ENCODE measurements around the gene OR6J1.
"Not testable (repeated sequence)": the region's sequence is repeated elsewhere in the genome, so short reads cannot be mapped to it uniquely, and the experiment has no call there.

The OR6J1 gene

GRCh38 chr14:22650046-22650739 is 6.0 kb upstream of the OR6J1 start:
- DNase-seq = no peak

- no peak for DNase-seq
Observed at GRCh38 chr14:22648506-22648905, 4.4 kb upstream of the OR6J1 start.

GRCh38 chr14:22646570-22647254 is 2.6 kb upstream of the OR6J1 start:
- no peak for DNase-seq

- DNase-seq = no peak
Observed at GRCh38 chr14:22641846-22642245, 2.3 kb downstream of the OR6J1 start.

- no peak for DNase-seq
Observed at GRCh38 chr14:22640192-22640591, 4.0 kb downstream of the OR6J1 start.

GRCh38 chr14:22635980-22636379 is 8.2 kb downstream of the OR6J1 start:
- not testable (repeated sequence) for DNase-seq

- DNase-seq = no peak
Observed at GRCh38 chr14:22634233-22634900, 9.8 kb downstream of the OR6J1 start.

- DNase-seq = no peak
Observed at GRCh38 chr14:22630486-22630885, 13.7 kb downstream of the OR6J1 start.

GRCh38 chr14:22630066-22630465 is 14.1 kb downstream of the OR6J1 start:
- no peak for DNase-seq

- DNase-seq = no peak
Observed at GRCh38 chr14:22629361-22629760, 14.8 kb downstream of the OR6J1 start.

GRCh38 chr14:22627506-22628263 is 16.5 kb downstream of the OR6J1 start:
- DNase-seq = no peak

- DNase-seq = no peak
Observed at GRCh38 chr14:22626590-22626989, 17.6 kb downstream of the OR6J1 start.

- DNase-seq = no peak
Observed at GRCh38 chr14:22623047-22623446, 21.1 kb downstream of the OR6J1 start.

- no peak for DNase-seq
Observed at GRCh38 chr14:22622255-22622654, 21.9 kb downstream of the OR6J1 start.

- not testable (repeated sequence) for DNase-seq
Observed at GRCh38 chr14:22615765-22616164, 28.4 kb downstream of the OR6J1 start.

GRCh38 chr14:22614240-22614799 is 29.8 kb downstream of the OR6J1 start:
- DNase-seq = no peak

- no peak for DNase-seq
Observed at GRCh38 chr14:22613736-22614239, 30.4 kb downstream of the OR6J1 start.

GRCh38 chr14:22613106-22613695 is 31.0 kb downstream of the OR6J1 start:
- no peak for DNase-seq

GRCh38 chr14:22610931-22611330 is 33.2 kb downstream of the OR6J1 start:
- DNase-seq = no peak

GRCh38 chr14:22607291-22607690 is 36.9 kb downstream of the OR6J1 start:
- DNase-seq = no peak

- no peak for DNase-seq
Observed at GRCh38 chr14:22606380-22606779, 37.8 kb downstream of the OR6J1 start.

GRCh38 chr14:22602862-22603261 is 41.3 kb downstream of the OR6J1 start:
- no peak for DNase-seq

Data from CD4-positive, alpha-beta T cell treated with Interleukin-17A for 1 hour (primary cell).